GM18511 (cell line): ENCODE measurements around the gene PLD5.
"Not testable (repeated sequence)": the region's sequence is repeated elsewhere in the genome, so short reads cannot be mapped to it uniquely, and the experiment has no call there.

ENCODE experiments used
- ATAC-seq: cut with Tn5 transposase; IDR thresholded peaks from one replicate; pipeline ENCODE4 v1.9.1; 2021; ENCODE audit warnings: mild to moderate bottlenecking, moderate library complexity; ENCODE audit not compliant: unreplicated experiment

The PLD5 gene

DNA sequence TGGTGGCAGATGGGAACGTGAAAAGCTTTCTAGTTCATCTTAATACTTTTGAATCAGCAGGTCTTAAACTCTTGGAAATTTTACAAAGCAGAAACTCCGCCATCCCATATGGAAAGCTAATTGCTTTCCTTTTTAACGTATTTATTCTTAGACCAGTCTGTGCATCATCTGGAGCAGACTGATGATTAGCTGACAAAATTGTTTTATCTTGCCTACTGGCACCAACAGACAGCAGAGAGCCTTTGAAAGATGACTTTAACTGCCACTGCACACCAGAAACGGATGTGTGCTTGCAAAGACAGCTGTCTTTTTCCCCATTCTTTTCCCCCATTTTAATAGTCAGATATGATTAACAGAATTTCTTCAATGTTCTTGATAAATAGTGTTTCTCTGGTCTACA, 97.0 kb downstream of the PLD5 start:
- no peak for ATAC-seq

- no peak for ATAC-seq
Measured at GRCh38 chr1:242426271-242426905, 98.1 kb downstream of the PLD5 start.

DNA sequence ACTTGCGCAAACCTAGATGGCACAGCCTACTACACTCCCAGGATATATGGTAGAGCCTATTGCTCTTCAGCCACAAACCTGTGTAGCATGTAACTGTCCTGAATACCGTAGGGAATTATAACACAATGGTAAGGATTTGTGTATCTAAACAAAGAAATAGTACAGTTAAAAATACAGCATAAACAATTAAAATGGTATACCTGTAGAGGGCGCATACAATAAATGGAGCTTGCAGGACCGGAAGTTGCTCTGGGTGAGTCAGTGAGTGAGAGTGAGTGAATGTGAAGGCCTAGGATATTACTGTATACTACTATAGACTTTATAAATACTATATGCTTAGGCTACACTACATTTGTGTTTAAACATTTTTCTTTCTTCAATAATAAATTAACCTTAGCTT, 99.3 kb downstream of the PLD5 start:
- no peak for ATAC-seq

DNA sequence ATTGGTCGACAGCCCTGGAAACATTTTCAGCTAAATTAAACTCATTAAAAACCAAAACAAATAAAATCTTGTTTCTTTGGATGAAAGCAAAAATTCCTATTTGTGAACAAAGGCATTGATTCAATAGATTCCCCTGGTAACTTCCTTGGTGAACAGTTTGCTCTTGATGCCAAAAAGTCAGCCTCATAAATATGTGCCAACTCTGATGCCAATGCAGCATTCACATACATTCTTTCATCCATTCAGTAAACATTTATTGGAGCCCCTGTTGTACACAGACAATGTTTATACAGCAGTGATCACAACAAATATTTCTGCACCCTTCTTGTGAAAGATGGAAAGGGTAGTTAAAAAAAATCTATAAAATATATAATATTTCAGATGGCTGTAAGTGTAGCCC, 107.8 kb downstream of the PLD5 start:
- no peak for ATAC-seq

DNA sequence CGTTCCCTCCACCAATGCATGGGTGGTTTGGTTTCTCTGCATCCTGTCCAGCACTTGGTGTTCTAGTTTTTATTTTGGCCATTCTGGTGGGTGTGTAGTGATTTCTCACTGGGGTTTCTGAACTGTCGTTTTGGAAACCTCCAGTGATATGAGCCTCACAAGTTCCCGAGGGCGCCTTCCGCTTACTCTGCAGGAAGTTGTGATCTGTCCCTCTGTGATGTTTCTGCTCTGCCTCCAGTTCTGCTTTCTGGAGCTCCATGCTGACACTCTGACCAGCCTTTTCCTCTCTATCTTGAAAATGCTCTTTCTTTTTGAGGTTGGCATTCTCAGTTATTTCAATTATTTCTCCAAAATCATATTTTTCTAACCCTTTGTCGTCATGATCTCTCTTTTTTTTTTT, 111.6 kb downstream of the PLD5 start:
- no peak for ATAC-seq

GRCh38 chr1:242411901-242412300, 112.6 kb downstream of the PLD5 start:
- no peak for ATAC-seq

GRCh38 chr1:242405947-242406346, 118.5 kb downstream of the PLD5 start:
- ATAC-seq: no peak

DNA sequence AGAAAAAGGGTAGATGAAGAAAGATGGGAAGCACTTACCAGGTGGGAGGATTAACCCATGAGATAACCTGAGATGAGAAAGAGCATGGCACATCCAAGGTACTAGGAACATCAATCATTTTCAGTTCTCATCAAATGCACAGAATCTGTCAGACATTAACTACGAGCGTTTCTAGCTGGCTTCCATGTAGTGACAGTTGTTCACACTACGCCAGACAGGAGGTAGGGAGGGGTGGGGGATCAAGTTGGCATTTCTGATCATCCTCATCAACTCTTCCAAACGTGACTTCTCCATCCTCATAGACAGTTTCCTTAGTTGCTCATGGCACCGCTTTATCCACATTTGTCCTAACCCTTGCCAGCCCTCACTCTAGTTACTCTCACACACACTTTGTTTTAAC, 120.2 kb downstream of the PLD5 start:
- no peak for ATAC-seq

DNA sequence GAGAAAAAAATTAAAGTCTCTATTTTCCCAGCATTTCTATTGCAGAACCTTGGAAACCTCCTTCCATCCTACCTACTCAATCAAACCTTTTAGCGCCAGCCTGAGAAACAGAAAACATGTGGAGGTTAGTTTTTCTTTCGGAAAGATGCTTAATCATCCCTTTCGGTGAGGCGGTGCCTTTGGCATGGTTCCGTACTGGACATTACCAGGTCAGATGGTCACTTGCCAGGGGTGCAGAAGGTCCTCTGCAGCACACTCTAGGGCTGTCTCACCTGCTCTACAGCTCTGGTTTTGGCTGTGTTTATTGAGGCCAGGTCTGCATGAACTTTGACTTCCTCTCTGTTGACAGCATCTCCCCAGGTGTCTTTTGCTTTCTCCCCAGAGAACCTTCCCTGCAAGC, 121.5 kb downstream of the PLD5 start:
- no peak for ATAC-seq

DNA sequence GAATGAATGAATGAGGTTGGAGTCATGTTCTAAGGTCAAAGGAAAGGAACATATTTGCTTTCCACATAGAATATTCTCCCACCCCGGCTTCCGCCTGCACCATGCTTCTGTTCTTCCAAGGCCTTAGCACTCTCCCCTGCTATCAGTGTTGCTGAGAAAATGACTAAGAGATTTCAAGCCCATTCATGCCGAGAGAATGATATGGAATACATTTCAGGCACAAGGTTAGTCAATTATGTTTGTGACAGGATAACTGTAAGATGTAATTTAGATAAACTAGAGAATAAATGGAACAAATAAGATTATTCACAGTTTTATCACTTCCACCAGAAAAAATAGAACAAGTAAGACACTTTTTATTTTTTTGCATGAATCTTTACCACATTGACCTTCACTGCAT, 122.6 kb downstream of the PLD5 start:
- no peak for ATAC-seq

DNA sequence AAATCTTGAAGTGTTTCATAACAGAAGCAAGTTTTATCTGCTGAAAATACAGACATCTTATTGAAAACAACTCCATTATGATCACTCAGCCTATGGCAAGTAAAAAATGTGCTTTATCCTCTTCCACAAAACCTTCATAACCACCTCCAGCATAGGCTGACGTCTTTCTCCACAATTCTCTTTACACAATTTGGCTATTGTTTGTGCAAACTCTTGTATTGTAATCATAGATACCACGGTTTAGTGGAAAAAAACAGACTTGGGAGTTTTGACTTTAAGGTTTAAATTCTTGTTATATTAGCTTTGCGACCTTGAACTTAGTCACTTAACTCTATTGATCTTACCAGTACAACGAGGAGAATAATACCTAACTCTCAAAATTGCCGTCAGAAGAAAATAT, 126.1 kb downstream of the PLD5 start:
- no peak for ATAC-seq

GRCh38 chr1:242391896-242392295, 132.6 kb downstream of the PLD5 start:
- ATAC-seq: no peak

DNA sequence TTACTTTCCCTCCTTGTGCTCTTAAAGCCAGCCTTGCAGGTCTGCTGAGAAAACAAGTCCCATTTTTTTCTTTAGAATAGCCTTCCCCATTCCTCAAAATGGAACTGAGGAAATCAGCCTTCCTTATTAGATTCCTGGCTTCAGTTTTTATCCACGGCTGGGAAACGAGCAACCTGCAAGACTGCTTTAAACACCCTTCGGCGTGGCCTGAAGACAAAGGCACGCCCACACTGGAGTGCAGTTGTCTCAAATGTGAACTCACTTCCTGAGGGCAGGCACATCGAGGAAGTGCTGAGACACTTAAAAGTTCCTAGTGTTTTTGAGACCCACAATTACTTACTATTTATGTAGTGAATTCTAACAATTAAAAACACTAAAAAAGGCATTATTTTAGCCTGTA, 148.4 kb downstream of the PLD5 start:
- ATAC-seq: not testable (repeated sequence)

GRCh38 chr1:242350446-242350845, 174.1 kb downstream of the PLD5 start:
- ATAC-seq: not testable (repeated sequence)

DNA sequence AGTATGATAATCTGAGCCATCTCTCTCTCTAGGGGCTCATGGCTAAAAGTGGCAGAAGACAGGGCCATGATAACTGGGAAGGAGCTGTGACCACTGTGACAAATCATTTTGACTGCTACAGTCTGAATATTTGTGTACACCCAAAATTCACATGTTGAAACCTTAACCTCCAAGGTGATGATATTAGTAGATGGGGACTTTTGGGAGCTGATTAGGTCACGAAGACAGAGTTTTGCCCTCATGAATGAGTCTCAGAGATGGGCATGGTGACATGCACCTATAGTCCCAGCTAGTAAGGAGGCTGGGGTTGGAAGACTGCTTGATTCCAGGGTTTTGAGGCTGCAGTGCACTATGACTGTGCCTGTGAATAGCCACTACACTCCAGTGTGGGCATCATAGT, 174.9 kb downstream of the PLD5 start:
- ATAC-seq: no peak

GRCh38 chr1:242330865-242331264, 193.6 kb downstream of the PLD5 start:
- ATAC-seq: peak; percentile 75

GRCh38 chr1:242327381-242327780, 197.1 kb downstream of the PLD5 start:
- ATAC-seq: not testable (repeated sequence)

DNA sequence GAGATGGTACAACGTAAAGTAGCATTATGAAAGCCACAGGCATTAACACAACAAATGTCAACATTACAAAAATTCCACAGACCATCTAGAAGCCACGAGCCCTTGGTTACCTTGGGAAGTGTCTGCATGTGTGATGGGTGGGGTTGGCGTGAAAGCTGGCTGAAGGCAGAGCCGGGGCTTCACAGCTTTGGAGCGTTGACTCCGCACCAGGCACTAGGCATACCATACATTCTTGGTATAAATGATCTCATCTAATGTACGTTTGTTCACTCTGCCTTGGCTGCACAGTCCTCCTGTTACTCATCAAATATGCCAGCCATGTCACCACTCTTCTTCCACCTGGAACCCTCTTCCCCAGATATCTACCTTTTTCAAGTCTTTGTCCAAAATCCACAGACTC, 202.5 kb downstream of the PLD5 start:
- ATAC-seq: not testable (repeated sequence)

GRCh38 chr1:242318140-242318539, 206.4 kb downstream of the PLD5 start:
- no peak for ATAC-seq

DNA sequence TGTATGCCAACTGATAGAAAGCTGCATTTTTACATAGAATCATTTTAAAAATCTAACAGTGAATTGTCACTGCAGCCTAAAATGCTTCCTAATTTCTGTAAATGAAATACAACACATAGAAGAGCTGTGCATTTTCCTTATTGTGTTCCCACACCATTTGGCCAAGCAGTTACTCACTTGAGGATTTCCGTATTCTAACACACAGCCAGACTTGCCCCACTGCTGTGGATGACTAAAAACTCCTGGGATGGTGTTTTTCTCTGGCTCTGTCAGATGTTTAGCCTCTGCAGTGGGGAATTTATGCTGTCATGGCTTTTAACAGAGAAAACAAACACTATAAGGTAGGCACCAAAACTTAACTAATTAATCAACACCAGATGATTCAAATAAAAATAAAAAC, 209.6 kb downstream of the PLD5 start:
- not testable (repeated sequence) for ATAC-seq

- ATAC-seq: peak; percentile 50
Measured at GRCh38 chr1:242314085-242314649, 210.3 kb downstream of the PLD5 start.

DNA sequence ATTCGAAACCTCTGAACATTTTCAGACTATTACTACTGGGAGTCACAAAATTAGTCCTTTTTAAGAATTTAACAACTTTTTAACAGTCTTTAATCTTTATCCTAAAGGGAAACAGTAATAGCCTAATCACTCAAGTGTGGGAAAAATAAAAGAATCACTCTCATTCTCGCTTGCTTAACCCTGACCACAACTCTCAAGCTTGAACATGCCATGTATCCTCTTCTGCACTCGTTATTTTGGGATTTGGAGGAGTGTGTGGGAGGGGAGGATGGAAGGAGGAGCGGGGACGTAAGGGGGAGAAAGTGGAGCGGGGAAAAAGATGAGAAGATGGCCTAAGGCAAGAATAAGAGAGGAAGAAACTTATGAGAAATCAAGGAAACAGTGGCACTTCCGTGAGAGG, 215.8 kb downstream of the PLD5 start:
- not testable (repeated sequence) for ATAC-seq

- not testable (repeated sequence) for ATAC-seq
Measured at GRCh38 chr1:242293781-242294180, 230.7 kb downstream of the PLD5 start.
